Measurements from ENCODE around the gene FBXO47. TPM values are rescaled to one million over a fixed set of nuclear protein-coding genes. Genes with fewer than 3 reads are reported as not detected.
"Not testable (repeated sequence)": the region's sequence is repeated elsewhere in the genome, so short reads cannot be mapped to it uniquely, and the experiment has no call there.

FBXO47 gene
- total and polyA plus RNA-seq, 2 donors (not counting 1 experiment from before 2014, with no cell fraction given): not detected

- intact Hi-C loops (cut with micrococcal nuclease): no loop called here
- no peak for TF ChIP-seq CTCF (IDR thresholded peaks at IDR 0.05)
- TF ChIP-seq EZH2 (IDR thresholded peaks at IDR 0.05; ENCODE audit: borderline replicate concordance, insufficient read depth, low read depth, low read length, poor library complexity, severe bottlenecking): no peak
- WGBS (ENCODE audit: insufficient coverage): 98% methylated on average over 18 of the region's 20 CpGs
- no peak for ATAC-seq (ENCODE audit: low read depth)
- peaks cover 3% of the 10 kb centered on the region for H3K4me1 Mint-ChIP-seq
- Histone ChIP-seq H3K4me2 (replicated peaks; ENCODE audit: low read depth, low read length, poor library complexity, severe bottlenecking) (no peak overlapping the region), H3K36me3 (replicated peaks in 1 of 2; ENCODE audit: control extremely low read depth in 1 of 2, control insufficient read depth in 1 of 2, extremely low read depth in 1 of 2, insufficient read depth in 2 of 2, low read length in 1 of 2) (peaks cover 0 to 83% of the 10 kb centered on the region in 2 experiments), H3K79me2 (ENCODE audit: control insufficient read depth, insufficient read depth, low read length) (peaks cover 34% of the 10 kb centered on the region), H3K4me3 (ENCODE audit: control extremely low read depth in 1 of 5, extremely low read depth in 1 of 5, insufficient read depth in 1 of 5, low read depth in 2 of 5, low read length in 4 of 5) (no peak overlapping the region), H3K9me3 (ENCODE audit: control extremely low read depth in 1 of 3, control insufficient read depth in 2 of 3, insufficient read depth in 1 of 3, low read length in 2 of 3) (no peaks in the 10 kb centered on the region), H3K27me3 (replicated peaks in 1 of 4; ENCODE audit: control extremely low read depth in 1 of 4, control insufficient read depth in 3 of 4, insufficient read depth in 4 of 4, low read length in 3 of 4) (no peaks in the 10 kb centered on the region), H2AFZ (ENCODE audit: insufficient read depth, low read depth, low read length, poor library complexity, severe bottlenecking) (no peak overlapping the region), H4K20me1 (ENCODE audit: control insufficient read depth, insufficient read depth, low read length, poor library complexity, severe bottlenecking) (peaks cover 84% of the 10 kb centered on the region), H3K27ac (ENCODE audit: low read length in 2 of 2) (no peak overlapping the region), H3K4me1 (ENCODE audit: control insufficient read depth in 2 of 2, insufficient read depth in 2 of 2, low read length in 2 of 2) (no peaks in the 10 kb centered on the region), H3K9ac (ENCODE audit: low read length) (no peak overlapping the region)
- H3K4me3 Mint-ChIP-seq: no peak overlapping the region
- POLR2A ChIA-PET: no interaction called here
- CTCF ChIA-PET: interaction anchor here (1.4 kb wide), 1 partner anchor 68 kb away, joined by 4 read pairs; no protein-coding TSS in a partner anchor
- no peaks in the 10 kb centered on the region for H3K9me3 Mint-ChIP-seq (ENCODE audit: insufficient read depth)
- no peaks in the 10 kb centered on the region for H3K27me3 Mint-ChIP-seq
- DNase-seq: no peak
- no peak overlapping the region for H3K27ac Mint-ChIP-seq
Observed at GRCh38 chr17:38914741-38915638, 52.2 kb downstream of the FBXO47 start.

DNA sequence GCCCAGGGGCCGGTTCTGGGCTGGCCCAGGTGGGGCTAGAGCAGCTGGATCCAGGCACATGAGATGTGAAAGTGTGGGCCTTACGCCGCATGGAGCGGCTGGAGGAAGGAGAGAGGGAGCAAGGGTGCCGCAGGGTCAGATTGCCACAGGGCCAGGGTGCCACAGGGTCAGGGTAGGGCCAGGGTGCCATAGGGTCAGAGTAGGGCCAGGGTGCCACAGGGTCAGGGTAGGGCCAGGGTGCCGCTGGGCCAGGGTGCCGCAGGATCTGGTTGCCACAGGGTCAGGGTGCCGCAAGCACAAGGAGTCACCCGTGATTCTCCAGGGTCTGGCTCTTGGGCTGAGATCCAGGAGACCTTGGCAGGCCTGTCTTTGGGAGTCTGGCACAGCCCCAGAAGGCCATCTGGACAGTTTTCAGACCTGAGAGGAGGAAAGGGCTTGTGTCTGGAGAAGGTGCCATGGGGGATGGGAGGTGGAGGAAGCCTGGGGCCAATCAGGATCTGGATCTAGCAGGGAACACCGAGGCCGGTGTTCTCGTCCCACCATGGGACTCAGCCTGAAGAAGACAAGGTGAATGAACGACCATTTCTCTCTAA is 54.9 kb downstream of the FBXO47 start:
- no peak for TF ChIP-seq CTCF (IDR thresholded peaks at IDR 0.05)
- TF ChIP-seq EZH2 (IDR thresholded peaks at IDR 0.05; ENCODE audit: borderline replicate concordance, insufficient read depth, low read depth, low read length, poor library complexity, severe bottlenecking): no peak
- peaks cover under 1 to 13% of the 10 kb centered on the region in 2 donors for H3K4me1 ChIP-seq (ENCODE audit: control insufficient read depth in 2 of 2, insufficient read depth in 2 of 2, low read length in 2 of 2)
- Mint-ChIP-seq H3K4me1 (peaks cover 12% of the 10 kb centered on the region), H3K27me3 (no peaks in the 10 kb centered on the region), H3K9me3 (ENCODE audit: insufficient read depth) (no peaks in the 10 kb centered on the region), H3K4me3 (no peak overlapping the region), H3K27ac (no peak overlapping the region)
- CTCF ChIA-PET: no interaction called here
- H2AFZ ChIP-seq (ENCODE audit: insufficient read depth, low read depth, low read length, poor library complexity, severe bottlenecking): no peak overlapping the region
- peaks cover 59% of the 10 kb centered on the region for H3K79me2 ChIP-seq (ENCODE audit: control insufficient read depth, insufficient read depth, low read length)
- H3K27ac ChIP-seq (ENCODE audit: low read length in 2 of 2): no peak overlapping the region
- no peak overlapping the region for H3K4me3 ChIP-seq (ENCODE audit: control extremely low read depth in 1 of 5, extremely low read depth in 1 of 5, insufficient read depth in 1 of 5, low read depth in 2 of 5, low read length in 4 of 5)
- DNase-seq (no peak), ATAC-seq (ENCODE audit: low read depth) (no peak)
- no peaks in the 10 kb centered on the region for H3K27me3 ChIP-seq (replicated peaks in 1 of 4; ENCODE audit: control extremely low read depth in 1 of 4, control insufficient read depth in 3 of 4, insufficient read depth in 4 of 4, low read length in 3 of 4)
- no peaks in the 10 kb centered on the region for H3K9me3 ChIP-seq (ENCODE audit: control extremely low read depth in 1 of 3, control insufficient read depth in 2 of 3, insufficient read depth in 1 of 3, low read length in 2 of 3)
- 98% methylated on average over 13 of the region's 13 CpGs for WGBS (ENCODE audit: insufficient coverage)
- no peak overlapping the region for H3K9ac ChIP-seq (ENCODE audit: low read length)
- H3K36me3 ChIP-seq (replicated peaks in 1 of 2; ENCODE audit: control extremely low read depth in 1 of 2, control insufficient read depth in 1 of 2, extremely low read depth in 1 of 2, insufficient read depth in 2 of 2, low read length in 1 of 2): peaks cover 2 to 72% of the 10 kb centered on the region in 2 experiments
- intact Hi-C loops (cut with micrococcal nuclease): no loop called here
- H3K4me2 ChIP-seq (replicated peaks; ENCODE audit: low read depth, low read length, poor library complexity, severe bottlenecking): no peak overlapping the region
- POLR2A ChIA-PET: no interaction called here
- H4K20me1 ChIP-seq (ENCODE audit: control insufficient read depth, insufficient read depth, low read length, poor library complexity, severe bottlenecking): peaks cover 85% of the 10 kb centered on the region

DNA sequence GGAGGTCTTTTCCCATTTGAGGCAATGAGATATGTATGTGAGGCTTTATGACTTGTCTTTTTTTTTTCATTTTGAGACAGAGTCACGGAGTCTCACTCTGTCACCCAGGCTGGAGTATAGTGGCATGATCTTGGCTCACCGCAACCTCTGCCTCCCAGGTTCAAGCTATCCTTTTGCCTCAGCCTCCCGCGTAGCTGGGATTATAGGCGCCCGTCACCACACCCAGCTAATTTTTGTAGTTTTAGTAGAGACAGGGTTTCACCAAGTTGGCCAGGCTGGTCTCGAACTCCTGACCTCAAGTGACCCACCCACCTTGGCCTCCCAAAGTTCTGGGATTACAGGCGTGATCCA is 55.5 kb downstream of the FBXO47 start:
- H3K27me3 Mint-ChIP-seq; H3K9ac ChIP-seq (ENCODE audit: low read length); intact Hi-C loops (cut with micrococcal nuclease); H3K9me3 Mint-ChIP-seq (ENCODE audit: insufficient read depth); H3K27ac ChIP-seq (ENCODE audit: low read length in 2 of 2); POLR2A ChIA-PET; H3K9me3 ChIP-seq (ENCODE audit: control extremely low read depth in 1 of 3, control insufficient read depth in 2 of 3, insufficient read depth in 1 of 3, low read length in 2 of 3); H2AFZ ChIP-seq (ENCODE audit: insufficient read depth, low read depth, low read length, poor library complexity, severe bottlenecking); ATAC-seq (ENCODE audit: low read depth); CTCF ChIA-PET; H3K27ac Mint-ChIP-seq; DNase-seq; H3K4me3 Mint-ChIP-seq; H3K27me3 ChIP-seq (replicated peaks in 1 of 4; ENCODE audit: control extremely low read depth in 1 of 4, control insufficient read depth in 3 of 4, insufficient read depth in 4 of 4, low read length in 3 of 4); H3K4me2 ChIP-seq (replicated peaks; ENCODE audit: low read depth, low read length, poor library complexity, severe bottlenecking); H3K4me3 ChIP-seq (ENCODE audit: control extremely low read depth in 1 of 5, extremely low read depth in 1 of 5, insufficient read depth in 1 of 5, low read depth in 2 of 5, low read length in 4 of 5): not testable (repeated sequence)
- H3K4me1 Mint-ChIP-seq: peaks cover 19% of the 10 kb centered on the region
- WGBS (ENCODE audit: insufficient coverage): 97% methylated on average over 5 of the region's 8 CpGs
- H3K36me3 ChIP-seq (replicated peaks in 1 of 2; ENCODE audit: control extremely low read depth in 1 of 2, control insufficient read depth in 1 of 2, extremely low read depth in 1 of 2, insufficient read depth in 2 of 2, low read length in 1 of 2): peaks cover 2 to 67% of the 10 kb centered on the region in 2 experiments
- H4K20me1 ChIP-seq (ENCODE audit: control insufficient read depth, insufficient read depth, low read length, poor library complexity, severe bottlenecking): peaks cover 86% of the 10 kb centered on the region
- H3K79me2 ChIP-seq (ENCODE audit: control insufficient read depth, insufficient read depth, low read length): peaks cover 65% of the 10 kb centered on the region
- H3K4me1 ChIP-seq (ENCODE audit: control insufficient read depth in 2 of 2, insufficient read depth in 2 of 2, low read length in 2 of 2): peaks cover 7 to 17% of the 10 kb centered on the region in 2 donors
